GM18868 (cell line): ENCODE measurements around the gene PYURF.
"Not testable (repeated sequence)": the region's sequence is repeated elsewhere in the genome, so short reads cannot be mapped to it uniquely, and the experiment has no call there.

ENCODE experiments used
- ATAC-seq: cut with Tn5 transposase; IDR thresholded peaks from one replicate; pipeline ENCODE4 v1.9.1; 2021; ENCODE audit warnings: mild to moderate bottlenecking, moderate library complexity; ENCODE audit not compliant: unreplicated experiment

The PYURF gene, protein sequence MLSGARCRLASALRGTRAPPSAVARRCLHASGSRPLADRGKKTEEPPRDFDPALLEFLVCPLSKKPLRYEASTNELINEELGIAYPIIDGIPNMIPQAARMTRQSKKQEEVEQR

DNA sequence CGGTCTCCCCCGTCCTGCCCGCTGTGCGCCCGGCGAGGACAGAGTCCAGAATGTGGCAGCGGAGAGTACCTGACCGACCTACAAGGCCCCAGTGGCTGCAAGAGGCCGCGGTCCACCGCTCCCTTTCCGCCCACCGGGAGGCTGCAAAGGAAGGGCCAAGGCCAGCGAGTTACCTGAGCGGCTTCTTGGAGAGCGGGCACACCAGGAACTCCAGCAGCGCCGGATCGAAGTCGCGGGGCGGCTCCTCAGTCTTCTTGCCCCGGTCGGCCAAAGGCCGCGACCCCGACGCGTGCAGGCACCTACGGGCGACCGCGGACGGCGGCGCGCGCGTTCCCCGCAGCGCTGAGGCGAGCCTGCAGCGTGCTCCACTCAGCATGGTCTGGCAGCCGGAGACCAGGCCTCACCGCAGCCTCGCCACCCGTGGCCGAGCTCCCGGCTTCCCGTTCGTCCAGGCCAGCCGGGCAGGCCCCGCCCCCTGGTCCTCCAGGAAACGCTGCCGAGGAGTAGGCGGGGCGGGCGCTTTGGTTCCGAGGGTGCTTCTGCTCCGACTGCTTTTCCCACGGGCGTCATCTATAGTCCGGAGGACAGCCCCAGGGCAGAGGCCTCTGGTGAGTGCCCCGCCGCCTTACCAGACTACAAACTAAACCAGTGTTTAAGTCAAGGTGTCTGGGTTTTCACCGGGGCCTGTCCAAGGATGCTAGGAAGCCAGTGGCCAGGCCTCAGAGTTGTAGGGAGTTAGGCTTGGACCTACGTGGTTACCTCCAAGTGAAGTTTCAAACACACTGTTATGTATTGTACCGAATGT lies at the start of gene PYURF:
TSS of gene PYURF (minus strand) at position 452 of the 805 bp plus-strand sequence. CDS start at position 376, 76 bp downstream.
- ATAC-seq, result peak; percentile 89

DNA sequence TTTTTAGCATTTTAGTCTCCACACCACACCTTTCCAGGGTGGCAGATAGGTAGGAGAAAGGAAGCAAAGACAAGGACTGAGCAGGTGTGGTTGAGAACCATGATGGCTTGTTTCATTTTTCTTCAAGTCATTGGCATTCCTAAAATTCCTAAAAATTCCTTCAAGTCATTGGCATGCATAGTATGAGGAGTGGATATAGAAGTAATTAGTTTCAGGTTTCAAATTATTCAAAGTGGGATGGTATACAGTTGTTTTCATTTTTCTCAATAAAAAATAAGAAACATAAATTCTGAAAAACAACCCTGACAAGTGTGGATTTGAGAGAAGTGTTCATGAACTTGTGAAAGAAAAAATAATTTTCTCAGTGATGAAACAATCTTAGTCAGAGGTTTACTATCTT lies 46.4 kb upstream of the PYURF start:
- no peak for ATAC-seq

DNA sequence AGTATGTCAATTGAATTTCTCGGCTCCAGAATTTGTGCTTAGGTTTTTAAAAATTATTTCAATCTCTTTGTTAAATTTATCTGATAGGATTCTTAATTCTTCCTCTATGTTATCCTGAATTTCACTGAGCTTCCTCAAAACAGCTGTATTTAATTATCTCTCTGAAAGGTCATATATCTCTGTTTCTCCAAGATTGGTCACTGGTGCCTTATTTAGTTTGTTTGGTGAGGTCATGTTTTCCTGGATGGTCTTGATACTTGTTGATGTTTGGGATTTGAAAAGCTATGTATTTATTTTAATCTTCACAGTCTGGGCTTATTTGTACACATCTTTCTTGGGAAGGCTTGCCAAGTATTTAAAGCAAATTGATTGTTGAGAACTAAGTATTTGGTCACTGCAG lies 44.0 kb upstream of the PYURF start:
- ATAC-seq, result no peak

DNA sequence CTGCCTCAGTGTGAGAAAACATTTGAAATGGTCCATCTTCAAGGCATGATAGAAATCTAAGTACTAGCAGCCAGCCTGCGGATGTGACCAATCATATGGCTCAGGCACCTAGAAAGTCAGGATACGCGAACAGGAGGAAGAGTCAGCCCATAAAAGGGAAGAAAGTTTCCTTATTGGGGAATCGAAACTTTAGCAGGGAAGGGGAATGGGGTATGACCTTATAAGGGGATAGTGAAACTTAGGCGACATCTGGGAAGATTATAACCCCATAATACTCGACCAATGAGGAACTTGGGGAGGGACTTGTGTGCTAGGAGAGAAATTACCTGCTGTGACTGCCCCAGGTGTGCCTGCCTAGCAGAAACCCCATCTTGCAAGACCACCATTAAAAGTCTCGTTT lies 26.2 kb upstream of the PYURF start:
- no peak for ATAC-seq

DNA sequence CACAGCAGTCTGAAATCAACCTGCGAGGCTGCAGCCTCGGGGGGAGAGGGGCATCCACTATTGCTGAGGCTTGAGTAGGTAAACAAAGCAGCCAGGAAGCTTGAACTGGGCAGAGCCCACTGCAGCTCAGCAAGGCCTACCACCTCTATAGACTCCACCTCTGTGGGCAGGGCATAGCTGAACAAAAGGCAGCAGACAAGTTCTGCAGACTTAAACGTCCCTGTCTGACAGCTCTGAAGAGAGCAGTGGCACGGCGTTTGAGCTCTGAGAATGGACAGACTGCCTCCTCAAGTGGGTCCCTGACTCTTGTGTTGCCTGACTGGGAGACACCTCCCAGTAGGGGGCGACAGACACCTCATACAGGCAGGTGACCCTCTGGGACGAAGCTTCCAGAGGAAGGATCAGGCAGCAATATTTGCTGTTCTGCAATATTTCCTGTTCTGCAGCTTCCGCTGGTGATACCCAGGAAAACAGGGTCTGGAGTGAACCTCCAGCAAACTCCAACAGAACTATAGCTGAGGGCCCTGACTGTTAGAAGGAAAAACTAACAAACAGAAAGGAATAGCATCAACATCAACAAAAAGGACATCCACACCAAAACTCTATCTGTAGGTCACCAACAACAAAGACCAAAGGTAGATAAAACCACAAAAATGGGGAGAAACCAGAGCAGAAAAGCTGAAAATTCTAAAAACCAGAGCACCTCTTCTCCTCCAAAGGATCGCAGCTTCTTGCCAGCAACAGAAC lies 15.9 kb upstream of the PYURF start:
- not testable (repeated sequence) for ATAC-seq

DNA sequence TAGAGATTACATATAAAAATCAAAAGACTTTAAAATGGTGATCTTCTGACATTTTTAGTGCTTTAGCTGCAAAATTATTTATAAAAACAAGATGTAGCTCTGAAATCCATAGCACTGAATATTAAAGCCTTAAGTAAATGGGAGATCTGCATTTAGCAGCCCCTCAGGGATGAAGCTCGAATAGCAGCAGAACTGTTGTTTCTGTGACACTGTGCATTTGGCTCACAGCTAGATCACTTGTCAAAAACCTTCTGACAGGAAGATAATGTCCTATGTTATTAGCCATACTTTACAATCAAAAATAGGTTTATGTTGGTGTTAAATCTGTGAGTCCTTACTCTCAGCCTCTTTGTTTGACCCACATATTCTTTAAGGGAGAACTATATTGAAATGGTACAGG lies 14.1 kb upstream of the PYURF start:
- ATAC-seq, result no peak

DNA sequence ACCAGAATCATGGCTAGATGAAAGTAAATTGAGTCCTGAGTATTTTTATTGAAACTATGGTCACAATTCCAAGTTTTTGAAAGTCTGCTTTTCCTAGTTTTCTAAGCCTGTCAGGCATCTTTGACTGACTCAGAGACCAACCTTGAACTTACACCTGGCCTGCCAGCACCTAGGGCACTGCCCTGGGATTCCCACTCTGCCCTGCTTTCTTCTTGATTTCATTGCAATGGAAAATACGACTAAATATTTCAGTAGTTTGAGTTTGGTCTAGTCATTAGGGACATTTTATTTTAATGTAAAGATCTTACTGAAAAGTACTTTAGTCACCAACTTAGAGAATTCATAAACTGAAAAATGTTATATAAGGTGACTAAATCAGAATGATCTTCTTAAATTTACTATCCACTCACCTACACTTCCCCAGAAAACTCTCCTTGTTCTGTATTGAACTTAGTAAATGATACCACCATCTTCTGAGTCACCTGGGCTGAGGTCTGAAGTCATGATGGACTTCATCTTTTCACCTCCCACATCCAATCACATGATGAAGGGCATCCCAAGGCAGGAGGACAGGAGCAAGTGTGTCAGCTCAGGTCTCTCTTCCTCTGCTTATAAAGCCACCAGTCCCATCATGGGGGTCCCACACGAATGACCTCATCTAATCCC lies 11.6 kb upstream of the PYURF start:
- no peak for ATAC-seq

DNA sequence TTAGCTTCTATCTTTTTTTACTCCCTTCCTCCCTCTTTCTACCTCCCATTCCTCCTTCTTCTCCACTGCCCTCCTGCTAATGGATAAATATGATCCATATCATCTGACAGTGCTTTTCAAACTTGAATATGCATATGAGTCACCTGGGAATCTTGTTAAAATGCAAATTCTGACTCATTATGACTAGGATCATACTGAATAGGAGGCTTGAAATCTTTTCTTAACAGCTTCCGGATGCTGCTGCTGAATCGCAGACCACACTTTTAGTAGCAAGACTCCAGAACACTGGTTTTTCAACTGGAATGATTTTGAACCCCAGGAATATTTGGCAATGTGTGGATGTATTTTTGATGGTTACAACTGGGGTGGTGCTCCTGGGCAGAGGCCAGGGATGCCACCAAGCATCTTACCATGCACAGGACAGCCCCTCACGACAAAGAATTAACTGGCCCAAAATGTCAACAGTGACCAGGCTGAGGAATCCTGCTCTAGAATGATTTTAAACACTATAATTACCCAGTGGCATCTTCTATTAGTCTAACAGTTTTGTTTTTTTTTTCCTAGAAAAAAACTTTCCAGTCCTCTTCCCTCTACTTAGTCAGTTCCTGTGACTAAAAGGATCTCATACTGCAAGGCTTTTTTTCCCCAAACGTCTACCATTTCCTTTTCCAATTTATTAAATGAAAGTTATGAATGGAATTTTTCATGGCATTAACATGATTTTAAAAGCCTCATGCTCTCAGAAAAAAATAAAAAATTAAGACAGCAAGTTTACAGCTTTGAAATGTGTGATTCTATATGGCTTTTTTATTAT lies 10.6 kb upstream of the PYURF start:
- no peak for ATAC-seq

DNA sequence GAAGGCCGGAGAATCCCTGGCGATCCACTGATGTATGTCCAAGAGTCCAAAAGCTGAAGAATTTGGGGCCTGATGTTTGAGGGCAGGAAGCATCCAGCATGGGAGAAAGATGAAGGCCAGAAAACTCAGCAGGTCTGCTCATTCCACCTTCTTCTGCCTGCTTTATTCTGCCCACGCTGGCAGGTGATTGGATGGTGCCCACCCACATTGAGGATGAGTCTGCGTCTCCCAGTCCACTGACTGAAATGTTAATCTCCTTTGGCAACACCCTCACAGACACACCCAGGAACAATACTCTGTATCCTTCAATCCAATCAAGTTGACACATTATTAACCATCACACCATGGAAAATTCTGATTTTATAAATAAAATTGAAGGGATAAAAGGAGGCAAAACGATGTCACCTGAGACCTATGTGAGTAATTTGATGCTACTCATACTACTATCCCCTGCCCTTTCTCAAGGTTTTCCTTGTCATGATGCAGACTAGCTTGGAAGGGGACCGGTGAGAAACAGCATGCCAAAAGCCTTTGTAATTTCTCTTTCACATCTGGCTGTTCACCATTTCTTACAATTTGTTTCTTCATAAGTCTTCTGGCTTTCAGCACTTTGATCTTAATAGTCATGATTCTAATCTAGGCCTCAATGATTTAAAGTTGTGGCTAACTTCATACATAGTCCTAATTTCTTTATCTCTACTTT lies 9.7 kb upstream of the PYURF start:
- ATAC-seq, result no peak

DNA sequence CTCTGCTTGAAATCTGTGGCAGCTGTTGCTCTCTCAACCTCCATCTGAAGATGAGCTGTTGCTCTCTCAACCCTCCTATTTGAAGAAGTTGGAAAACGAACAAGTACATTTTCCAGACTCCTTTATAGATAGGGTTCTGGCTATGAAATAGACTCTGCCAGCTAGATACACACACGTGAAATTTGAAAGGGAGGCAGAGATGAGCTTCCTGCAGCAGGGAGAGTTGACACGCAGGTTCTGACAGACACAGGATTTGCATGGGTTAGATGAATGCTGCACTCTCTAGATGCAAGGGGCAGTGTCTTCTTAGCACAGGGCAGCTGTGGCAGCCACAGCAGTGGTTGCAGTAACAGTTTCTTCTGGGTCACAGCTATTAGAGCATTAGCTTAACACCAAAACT lies 8.0 kb upstream of the PYURF start:
- ATAC-seq, result no peak

DNA sequence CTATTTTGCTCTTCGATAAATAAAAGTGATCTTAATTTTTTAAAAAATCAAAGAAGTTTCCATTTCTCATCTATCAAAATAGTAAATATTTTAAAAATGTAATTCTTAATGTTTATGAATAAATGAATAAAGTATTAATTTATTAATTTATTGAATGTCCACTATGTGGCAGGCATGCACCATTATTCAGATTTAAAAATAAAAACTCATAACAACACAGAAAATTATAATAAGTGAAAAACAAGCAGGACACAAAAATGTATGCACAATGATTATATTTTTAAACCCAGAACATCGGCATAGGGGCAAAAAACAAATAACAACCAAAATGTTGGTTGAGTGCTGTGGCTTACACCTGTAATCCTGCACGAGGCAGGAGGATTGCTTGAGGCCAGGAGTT lies 5.3 kb upstream of the PYURF start:
- no peak for ATAC-seq

DNA sequence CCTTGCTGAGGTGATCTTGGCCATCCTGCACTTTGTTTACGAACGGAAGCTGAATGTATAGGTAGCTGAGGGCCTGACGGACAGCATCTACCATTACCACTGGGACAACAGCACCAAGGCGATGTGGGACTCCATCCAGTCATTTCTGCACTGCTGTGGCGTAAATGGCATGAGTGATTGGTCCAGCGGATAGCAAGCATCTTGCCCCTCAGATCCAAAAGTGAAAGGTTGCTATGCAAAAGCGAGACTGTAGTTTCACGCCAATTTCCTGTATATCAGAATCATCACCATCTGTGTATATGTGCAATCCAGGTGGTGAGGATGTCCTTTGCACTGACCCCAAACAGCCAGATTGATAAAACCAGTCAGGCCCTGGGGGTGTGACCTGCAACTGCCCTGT lies 4.2 kb upstream of the PYURF start:
- no peak for ATAC-seq

DNA sequence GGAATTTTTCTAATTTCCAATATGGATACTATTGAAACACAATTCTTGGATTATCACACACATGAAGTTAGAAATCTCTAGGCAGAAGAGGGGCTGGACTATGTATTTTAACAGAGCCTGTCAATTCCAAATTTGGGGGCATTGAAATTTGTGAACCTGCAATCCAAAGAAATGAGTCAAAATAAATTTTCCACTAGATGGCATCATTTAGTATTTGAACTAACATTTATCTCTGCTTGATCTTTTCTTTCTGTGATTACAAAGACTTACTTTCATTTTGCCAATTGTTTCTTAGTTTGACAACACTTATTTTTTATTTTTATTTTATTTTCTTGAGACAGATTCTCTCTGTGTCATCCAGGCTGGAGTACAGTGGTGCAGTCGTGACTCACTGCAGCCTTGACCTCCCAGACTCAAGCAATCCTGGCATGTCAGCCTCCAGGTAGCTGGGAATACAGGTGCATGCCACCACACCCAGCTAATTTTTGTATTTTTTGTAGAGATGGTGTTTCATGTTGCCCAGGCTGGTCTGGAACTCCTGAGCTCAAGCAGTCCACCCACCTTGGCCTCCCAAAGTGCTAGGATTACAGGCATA lies 2.7 kb upstream of the PYURF start:
- no peak for ATAC-seq

DNA sequence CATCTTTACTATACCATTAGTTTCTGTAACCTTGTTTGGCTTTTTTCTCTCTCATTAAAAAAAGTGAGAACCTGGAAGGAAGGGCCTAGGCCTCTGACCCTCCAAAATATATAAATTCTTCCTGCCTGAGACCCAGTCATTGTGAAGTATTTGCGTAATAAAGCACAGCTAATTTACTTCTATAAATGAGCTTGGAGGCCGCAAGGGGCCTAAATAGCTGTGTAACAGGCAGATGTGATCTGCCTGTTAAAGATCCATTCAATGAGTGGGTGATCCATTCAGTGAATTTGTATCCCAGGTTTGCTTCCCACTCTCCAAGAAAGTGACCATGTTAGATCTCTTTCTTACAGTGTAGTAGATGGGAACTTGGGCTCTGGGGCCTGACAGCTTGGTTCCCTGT lies 595 bp upstream of the PYURF start:
- ATAC-seq, result no peak

DNA sequence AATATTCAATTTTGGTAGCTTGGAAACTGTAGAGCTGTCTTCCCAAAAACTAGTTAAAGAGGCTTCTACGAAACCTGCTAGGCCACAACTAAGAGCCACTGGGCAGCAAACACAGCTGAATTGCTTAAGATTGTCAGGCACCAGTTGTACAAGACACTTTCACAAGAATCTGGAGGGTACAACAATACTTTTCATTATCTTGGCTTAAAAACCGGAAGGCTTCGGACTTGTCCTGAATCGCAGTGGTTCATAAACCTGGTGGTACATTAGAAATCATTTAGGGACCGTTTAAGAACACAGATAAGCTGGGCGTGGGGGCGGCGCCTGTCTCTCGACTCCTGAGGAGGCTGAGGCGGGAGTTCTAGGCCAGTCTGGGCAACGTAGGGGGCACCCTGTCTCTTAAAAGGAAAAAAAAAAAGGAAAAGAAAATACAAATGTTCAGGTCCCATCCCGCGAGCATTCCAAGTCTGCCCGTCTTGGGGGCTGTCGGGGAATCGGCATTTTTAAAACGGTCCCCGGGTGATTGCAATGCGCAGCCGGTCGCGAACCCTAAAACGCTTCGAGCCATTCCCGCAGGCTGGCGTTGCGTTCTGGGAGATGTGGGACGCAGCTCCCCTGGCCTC lies 763 bp downstream of the PYURF start:
- peak; percentile 29 for ATAC-seq

DNA sequence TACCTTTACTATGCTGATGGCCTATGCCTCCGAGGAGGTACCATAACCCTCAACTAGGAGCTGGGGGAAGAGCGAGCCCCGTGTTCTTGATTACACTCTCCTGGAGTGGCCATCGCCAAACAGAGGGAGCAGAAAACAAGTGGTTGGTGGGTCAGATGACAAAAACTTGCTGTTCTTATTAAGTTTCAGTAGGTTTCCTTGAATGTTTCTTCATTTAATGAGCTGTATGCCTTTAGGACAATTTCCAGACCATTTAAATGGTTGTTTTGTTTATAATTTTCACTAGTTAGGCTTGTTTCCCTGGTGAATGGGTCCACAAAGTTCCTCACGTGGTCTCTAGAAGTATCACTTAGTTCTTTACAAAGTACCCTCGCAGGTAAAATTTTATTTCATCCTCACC lies 4.7 kb downstream of the PYURF start:
- no peak for ATAC-seq

DNA sequence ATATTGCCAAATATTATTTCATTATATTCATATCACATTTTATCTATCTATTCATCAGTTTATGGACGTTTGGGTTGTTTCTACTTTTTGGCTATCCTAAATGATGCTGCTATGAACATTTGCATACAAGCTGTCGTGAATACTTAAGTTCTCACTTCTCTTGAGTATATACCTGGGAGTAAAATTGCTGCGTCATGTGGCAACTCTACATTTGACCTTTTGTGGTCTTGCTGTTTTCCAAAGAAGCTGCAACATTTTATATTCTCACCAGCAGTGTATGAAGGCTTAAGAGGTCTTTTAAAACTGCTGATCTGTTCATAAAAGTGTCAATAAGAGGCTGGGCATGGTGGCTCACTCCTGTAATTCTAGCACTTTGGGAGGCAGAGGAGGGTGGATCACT lies 5.8 kb downstream of the PYURF start:
- ATAC-seq, result no peak

DNA sequence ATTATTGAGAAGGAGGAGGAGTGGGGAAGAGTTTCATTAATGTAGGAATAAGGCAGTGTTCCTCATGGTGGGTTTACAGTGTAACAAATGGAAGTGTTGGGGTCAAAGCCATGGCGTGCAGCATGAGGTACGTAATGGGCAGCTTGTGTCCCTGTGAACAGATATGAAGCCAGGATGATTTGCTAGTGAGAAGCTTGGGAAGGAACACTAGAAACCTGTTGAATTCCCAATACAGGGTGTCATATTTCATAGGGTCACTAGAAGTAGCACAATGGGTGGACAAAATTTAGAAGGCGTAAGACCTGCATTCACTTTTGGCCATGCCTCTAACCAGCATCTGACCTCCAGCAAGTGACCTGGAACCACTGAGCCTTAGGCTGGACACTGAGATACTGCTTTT lies 6.8 kb downstream of the PYURF start:
- ATAC-seq, result no peak
